ENCODE measurements around the gene SLC22A31.

SLC22A31 gene

GRCh38 chr16:89184677-89184932 is 15.7 kb downstream of the SLC22A31 start:
- H3K4me2 ChIP-seq (ENCODE audit: low read length) = no peak overlapping the region
- H3K18ac ChIP-seq (ENCODE audit: low read length) = no peak overlapping the region
- no peak overlapping the region for H3K27ac ChIP-seq (ENCODE audit: low read depth, low read length)
- no peak overlapping the region for H4K8ac ChIP-seq (ENCODE audit: low read depth, low read length)
- H3K4me3 ChIP-seq (ENCODE audit: low read length) = no peak overlapping the region
- no CpG with 5 or more reads among the region's 9 CpGs for WGBS (ENCODE audit: extremely low coverage, insufficient coverage, low lambda C conversion rate)
- H3K9ac ChIP-seq (ENCODE audit: low read length) = no peak overlapping the region
- H3K23ac ChIP-seq (ENCODE audit: low read length) = no peak overlapping the region
- H4K5ac ChIP-seq (ENCODE audit: low read length) = no peak overlapping the region
- no peak overlapping the region for H2BK5ac ChIP-seq (ENCODE audit: low read length)
- no peak overlapping the region for H3K4ac ChIP-seq (ENCODE audit: low read depth, low read length)
- H2BK120ac ChIP-seq (ENCODE audit: low read depth, low read length) = no peak overlapping the region
- no peak overlapping the region for H3K56ac ChIP-seq (ENCODE audit: low read length)
- no peaks in the 10 kb centered on the region for H3K79me1 ChIP-seq (ENCODE audit: low read length)
- no peaks in the 10 kb centered on the region for H3K27me3 ChIP-seq (ENCODE audit: insufficient read depth, low read length, poor library complexity)
- H3K79me2 ChIP-seq (ENCODE audit: control insufficient read depth, insufficient read depth, low read length) = no peaks in the 10 kb centered on the region
- no peaks in the 10 kb centered on the region for H3K4me1 ChIP-seq (ENCODE audit: control insufficient read depth, low read depth, low read length)
- H2BK15ac ChIP-seq (replicated peaks; ENCODE audit: low read depth) = no peak overlapping the region
- H2AK5ac ChIP-seq (ENCODE audit: low read length) = no peak overlapping the region
- no peak for DNase-seq
- H3K36me3 ChIP-seq (ENCODE audit: control insufficient read depth, insufficient read depth, low read length) = no peaks in the 10 kb centered on the region

GRCh38 chr16:89183975-89184676 is 16.2 kb downstream of the SLC22A31 start:
- H3K36me3 ChIP-seq (ENCODE audit: control insufficient read depth, insufficient read depth, low read length) = no peaks in the 10 kb centered on the region
- no peak overlapping the region for H3K23ac ChIP-seq (ENCODE audit: low read length)
- no peak for DNase-seq
- H3K4me3 ChIP-seq (ENCODE audit: low read length) = no peak overlapping the region
- no peak overlapping the region for H4K5ac ChIP-seq (ENCODE audit: low read length)
- H2BK5ac ChIP-seq (ENCODE audit: low read length) = no peak overlapping the region
- no peak overlapping the region for H4K8ac ChIP-seq (ENCODE audit: low read depth, low read length)
- no peaks in the 10 kb centered on the region for H3K79me1 ChIP-seq (ENCODE audit: low read length)
- H3K79me2 ChIP-seq (ENCODE audit: control insufficient read depth, insufficient read depth, low read length) = no peaks in the 10 kb centered on the region
- no peak overlapping the region for H3K18ac ChIP-seq (ENCODE audit: low read length)
- no peak overlapping the region for H3K4me2 ChIP-seq (ENCODE audit: low read length)
- no peak overlapping the region for H3K56ac ChIP-seq (ENCODE audit: low read length)
- H2BK120ac ChIP-seq (ENCODE audit: low read depth, low read length) = no peak overlapping the region
- H3K9ac ChIP-seq (ENCODE audit: low read length) = no peak overlapping the region
- H2BK15ac ChIP-seq (replicated peaks; ENCODE audit: low read depth) = no peak overlapping the region
- no peak overlapping the region for H3K27ac ChIP-seq (ENCODE audit: low read depth, low read length)
- no peak overlapping the region for H3K4ac ChIP-seq (ENCODE audit: low read depth, low read length)
- H2AK5ac ChIP-seq (ENCODE audit: low read length) = no peak overlapping the region
- no CpG with 5 or more reads among the region's 26 CpGs for WGBS (ENCODE audit: extremely low coverage, insufficient coverage, low lambda C conversion rate)
- no peaks in the 10 kb centered on the region for H3K27me3 ChIP-seq (ENCODE audit: insufficient read depth, low read length, poor library complexity)
- no peaks in the 10 kb centered on the region for H3K4me1 ChIP-seq (ENCODE audit: control insufficient read depth, low read depth, low read length)

GRCh38 chr16:89183463-89183862 is 16.9 kb downstream of the SLC22A31 start:
- H3K27ac ChIP-seq (ENCODE audit: low read depth, low read length) = no peak overlapping the region
- H3K27me3 ChIP-seq (ENCODE audit: insufficient read depth, low read length, poor library complexity) = no peaks in the 10 kb centered on the region
- H3K79me2 ChIP-seq (ENCODE audit: control insufficient read depth, insufficient read depth, low read length) = no peaks in the 10 kb centered on the region
- H3K56ac ChIP-seq (ENCODE audit: low read length) = no peak overlapping the region
- no peak overlapping the region for H2BK5ac ChIP-seq (ENCODE audit: low read length)
- no CpG with 5 or more reads among the region's 13 CpGs for WGBS (ENCODE audit: extremely low coverage, insufficient coverage, low lambda C conversion rate)
- H3K79me1 ChIP-seq (ENCODE audit: low read length) = no peaks in the 10 kb centered on the region
- no peak overlapping the region for H2BK120ac ChIP-seq (ENCODE audit: low read depth, low read length)
- no peak overlapping the region for H2AK5ac ChIP-seq (ENCODE audit: low read length)
- no peak overlapping the region for H3K23ac ChIP-seq (ENCODE audit: low read length)
- H3K4me1 ChIP-seq (ENCODE audit: control insufficient read depth, low read depth, low read length) = no peaks in the 10 kb centered on the region
- H3K4ac ChIP-seq (ENCODE audit: low read depth, low read length) = no peak overlapping the region
- no peak overlapping the region for H3K18ac ChIP-seq (ENCODE audit: low read length)
- H3K36me3 ChIP-seq (ENCODE audit: control insufficient read depth, insufficient read depth, low read length) = no peaks in the 10 kb centered on the region
- H4K8ac ChIP-seq (ENCODE audit: low read depth, low read length) = no peak overlapping the region
- no peak overlapping the region for H3K4me2 ChIP-seq (ENCODE audit: low read length)
- H2BK15ac ChIP-seq (replicated peaks; ENCODE audit: low read depth) = no peak overlapping the region
- no peak overlapping the region for H3K9ac ChIP-seq (ENCODE audit: low read length)
- H3K4me3 ChIP-seq (ENCODE audit: low read length) = no peak overlapping the region
- no peak for DNase-seq
- H4K5ac ChIP-seq (ENCODE audit: low read length) = no peak overlapping the region

- Histone ChIP-seq H4K8ac (ENCODE audit: low read depth, low read length) (no peak overlapping the region), H3K4me3 (ENCODE audit: low read length) (no peak overlapping the region), H3K4me2 (ENCODE audit: low read length) (no peak overlapping the region), H2AK5ac (ENCODE audit: low read length) (no peak overlapping the region), H3K27me3 (ENCODE audit: insufficient read depth, low read length, poor library complexity) (no peaks in the 10 kb centered on the region), H4K5ac (ENCODE audit: low read length) (no peak overlapping the region), H3K18ac (ENCODE audit: low read length) (no peak overlapping the region), H2BK15ac (replicated peaks; ENCODE audit: low read depth) (no peak overlapping the region), H3K79me2 (ENCODE audit: control insufficient read depth, insufficient read depth, low read length) (no peaks in the 10 kb centered on the region), H3K27ac (ENCODE audit: low read depth, low read length) (no peak overlapping the region), H3K56ac (ENCODE audit: low read length) (no peak overlapping the region), H3K79me1 (ENCODE audit: low read length) (no peaks in the 10 kb centered on the region), H3K9ac (ENCODE audit: low read length) (no peak overlapping the region), H3K23ac (ENCODE audit: low read length) (no peak overlapping the region), H3K4ac (ENCODE audit: low read depth, low read length) (no peak overlapping the region), H2BK120ac (ENCODE audit: low read depth, low read length) (no peak overlapping the region), H2BK5ac (ENCODE audit: low read length) (no peak overlapping the region), H3K4me1 (ENCODE audit: control insufficient read depth, low read depth, low read length) (no peaks in the 10 kb centered on the region), H3K36me3 (ENCODE audit: control insufficient read depth, insufficient read depth, low read length) (no peaks in the 10 kb centered on the region)
- DNase-seq = no peak
- WGBS (ENCODE audit: extremely low coverage, insufficient coverage, low lambda C conversion rate) = no CpG with 5 or more reads among the region's 25 CpGs
Measured at GRCh38 chr16:89179656-89180315, 20.6 kb downstream of the SLC22A31 start.

- Histone ChIP-seq H3K4me1 (ENCODE audit: control insufficient read depth, low read depth, low read length) (no peaks in the 10 kb centered on the region), H3K56ac (ENCODE audit: low read length) (no peak overlapping the region), H3K9ac (ENCODE audit: low read length) (no peak overlapping the region), H2BK15ac (replicated peaks; ENCODE audit: low read depth) (no peak overlapping the region), H4K5ac (ENCODE audit: low read length) (no peak overlapping the region), H2AK5ac (ENCODE audit: low read length) (no peak overlapping the region), H3K4me2 (ENCODE audit: low read length) (no peak overlapping the region), H3K23ac (ENCODE audit: low read length) (no peak overlapping the region), H3K79me2 (ENCODE audit: control insufficient read depth, insufficient read depth, low read length) (no peaks in the 10 kb centered on the region), H3K36me3 (ENCODE audit: control insufficient read depth, insufficient read depth, low read length) (no peaks in the 10 kb centered on the region), H4K8ac (ENCODE audit: low read depth, low read length) (no peak overlapping the region), H3K4ac (ENCODE audit: low read depth, low read length) (no peak overlapping the region), H3K27ac (ENCODE audit: low read depth, low read length) (no peak overlapping the region), H3K4me3 (ENCODE audit: low read length) (no peak overlapping the region), H3K27me3 (ENCODE audit: insufficient read depth, low read length, poor library complexity) (no peaks in the 10 kb centered on the region), H3K79me1 (ENCODE audit: low read length) (no peaks in the 10 kb centered on the region), H2BK5ac (ENCODE audit: low read length) (no peak overlapping the region), H3K18ac (ENCODE audit: low read length) (no peak overlapping the region), H2BK120ac (ENCODE audit: low read depth, low read length) (no peak overlapping the region)
- no peak for DNase-seq
- no CpG with 5 or more reads among the region's 19 CpGs for WGBS (ENCODE audit: extremely low coverage, insufficient coverage, low lambda C conversion rate)
Measured at GRCh38 chr16:89179148-89179484, 21.2 kb downstream of the SLC22A31 start.

All from mesendoderm (in vitro differentiated cells).